ENCODE measurements around the gene RPL36AL. TPM values are rescaled to one million over a fixed set of nuclear protein-coding genes. Genes with fewer than 3 reads are reported as not detected.

Gene RPL36AL
- total RNA-seq, 4 donors from 2014 or later, result 132 to 214 (median 159) TPM

GRCh38 chr14:49584058-49584457 lies 36.4 kb downstream of the RPL36AL start:
- intact Hi-C loops (cut with DNase I; ENCODE audit: low total_unique reads), result no loop called here
- no peak overlapping the region for H3K4me3 ChIP-seq (ENCODE audit: low read depth, poor library complexity, severe bottlenecking)
- WGBS, 2 donors, result 89 to 90% methylated on average over 11 of the region's 11 CpGs

DNA sequence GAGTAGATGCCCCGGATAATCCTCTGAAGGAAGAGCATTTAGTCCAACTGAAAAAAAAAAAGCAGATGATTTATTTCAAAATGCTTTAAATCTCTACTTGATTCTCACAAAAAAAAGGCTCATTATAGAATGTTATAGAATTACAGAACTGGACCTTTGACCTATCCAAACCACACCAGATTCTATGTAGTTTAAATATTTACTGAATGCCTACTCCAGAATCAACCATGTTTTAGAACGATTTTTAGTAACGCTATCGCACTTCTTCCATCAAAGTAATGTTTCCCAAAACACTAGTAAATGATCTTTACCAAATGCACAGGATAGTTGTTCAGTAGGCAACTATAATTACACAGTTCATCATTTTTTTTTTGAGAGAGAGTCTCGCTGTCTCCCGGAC lies 36.8 kb downstream of the RPL36AL start:
- DNase-seq (ENCODE audit: low spot score in 2 of 2), result no peak
- intact Hi-C loops (cut with DNase I; ENCODE audit: low total_unique reads), result no loop called here
- 87 to 91% methylated on average over 6 of the region's 6 CpGs for WGBS, 2 donors
- no peak overlapping the region for H3K4me3 ChIP-seq (ENCODE audit: low read depth, poor library complexity, severe bottlenecking)
- TF ChIP-seq POLR2A (IDR thresholded peaks at IDR 0.05), result no peak
- TF ChIP-seq, protein P1, sequence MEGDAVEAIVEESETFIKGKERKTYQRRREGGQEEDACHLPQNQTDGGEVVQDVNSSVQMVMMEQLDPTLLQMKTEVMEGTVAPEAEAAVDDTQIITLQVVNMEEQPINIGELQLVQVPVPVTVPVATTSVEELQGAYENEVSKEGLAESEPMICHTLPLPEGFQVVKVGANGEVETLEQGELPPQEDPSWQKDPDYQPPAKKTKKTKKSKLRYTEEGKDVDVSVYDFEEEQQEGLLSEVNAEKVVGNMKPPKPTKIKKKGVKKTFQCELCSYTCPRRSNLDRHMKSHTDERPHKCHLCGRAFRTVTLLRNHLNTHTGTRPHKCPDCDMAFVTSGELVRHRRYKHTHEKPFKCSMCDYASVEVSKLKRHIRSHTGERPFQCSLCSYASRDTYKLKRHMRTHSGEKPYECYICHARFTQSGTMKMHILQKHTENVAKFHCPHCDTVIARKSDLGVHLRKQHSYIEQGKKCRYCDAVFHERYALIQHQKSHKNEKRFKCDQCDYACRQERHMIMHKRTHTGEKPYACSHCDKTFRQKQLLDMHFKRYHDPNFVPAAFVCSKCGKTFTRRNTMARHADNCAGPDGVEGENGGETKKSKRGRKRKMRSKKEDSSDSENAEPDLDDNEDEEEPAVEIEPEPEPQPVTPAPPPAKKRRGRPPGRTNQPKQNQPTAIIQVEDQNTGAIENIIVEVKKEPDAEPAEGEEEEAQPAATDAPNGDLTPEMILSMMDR (IDR thresholded peaks at IDR 0.05), result no peak

More at GRCh38 chr14:49584058-49584457, 36.4 kb downstream of the RPL36AL start:
- no peak for DNase-seq (ENCODE audit: low spot score in 2 of 2)
- TF ChIP-seq, protein P1 (IDR thresholded peaks at IDR 0.05), result no peak
- TF ChIP-seq POLR2A (IDR thresholded peaks at IDR 0.05), result no peak

- DNase-seq (ENCODE audit: low spot score in 2 of 2), result no peak
- no peak overlapping the region for H3K4me3 ChIP-seq (ENCODE audit: low read depth, poor library complexity, severe bottlenecking)
- WGBS, 2 donors, result 92 to 94% methylated on average over 4 of the region's 4 CpGs
- intact Hi-C loops (cut with DNase I; ENCODE audit: low total_unique reads), result no loop called here
- TF ChIP-seq, protein P1 (IDR thresholded peaks at IDR 0.05), result no peak
- no peak for TF ChIP-seq POLR2A (IDR thresholded peaks at IDR 0.05)
Observed at GRCh38 chr14:49582113-49582977, 38.1 kb downstream of the RPL36AL start.

DNA sequence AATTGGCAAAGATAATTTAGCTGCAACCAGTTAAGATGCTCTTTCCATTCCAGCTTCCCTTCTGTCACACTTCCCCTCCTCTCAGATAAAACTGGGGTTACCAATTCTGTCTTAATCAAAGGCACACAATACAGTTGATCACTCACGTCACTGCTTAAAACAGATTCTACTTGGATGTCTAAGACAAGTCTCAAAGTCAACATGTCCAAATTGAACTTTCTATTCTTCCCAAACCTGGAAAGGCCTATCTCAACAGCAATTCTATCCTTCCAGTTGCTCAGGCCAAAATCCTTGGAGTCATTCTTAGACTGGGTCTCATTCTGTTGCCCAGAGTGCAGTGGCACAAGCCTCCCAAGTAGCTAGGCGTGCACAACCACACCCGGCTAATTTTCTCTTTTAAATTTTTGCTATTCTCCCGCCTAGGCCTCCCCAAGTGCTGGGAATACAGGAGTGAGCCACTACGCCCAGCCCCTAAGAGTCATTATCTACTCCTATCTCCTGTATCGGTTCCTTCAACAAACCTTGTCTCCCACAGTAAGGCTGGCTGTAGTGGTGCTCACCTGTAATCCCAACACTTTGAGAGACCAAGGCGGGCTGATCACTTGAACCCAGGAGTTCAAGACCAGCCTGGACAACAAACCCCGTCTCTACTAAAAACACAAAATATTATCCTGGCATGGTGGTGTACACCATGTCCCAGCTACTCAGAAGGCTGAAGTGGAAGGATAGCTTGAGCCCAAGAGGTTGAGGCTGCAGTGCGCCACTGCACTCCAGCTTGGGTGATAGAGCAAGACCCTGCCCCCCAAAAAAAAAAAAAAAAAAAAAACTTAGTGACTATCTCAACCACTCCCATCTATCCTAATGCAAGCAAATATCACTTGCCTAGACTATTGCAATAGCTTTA lies 39.0 kb downstream of the RPL36AL start:
- 76 to 94% methylated on average over 9 of the region's 9 CpGs for WGBS, 2 donors
- no peak overlapping the region for H3K4me3 ChIP-seq (ENCODE audit: low read depth, poor library complexity, severe bottlenecking)
- no peak for TF ChIP-seq POLR2A (IDR thresholded peaks at IDR 0.05)
- TF ChIP-seq, protein P1 (IDR thresholded peaks at IDR 0.05), result no peak
- DNase-seq (ENCODE audit: low spot score in 2 of 2), result no peak
- intact Hi-C loops (cut with DNase I; ENCODE audit: low total_unique reads), result no loop called here

- DNase-seq (ENCODE audit: low spot score in 2 of 2), result no peak
- H3K4me3 ChIP-seq (ENCODE audit: low read depth, poor library complexity, severe bottlenecking), result no peak overlapping the region
- TF ChIP-seq, protein P1 (IDR thresholded peaks at IDR 0.05), result no peak
- no peak for TF ChIP-seq POLR2A (IDR thresholded peaks at IDR 0.05)
- intact Hi-C loops (cut with DNase I; ENCODE audit: low total_unique reads), result no loop called here
- 79 to 89% methylated on average over 2 of the region's 2 CpGs for WGBS, 2 donors
Observed at GRCh38 chr14:49579841-49580240, 40.6 kb downstream of the RPL36AL start.
